Eye (tissue), 1 donor: Measurements from ENCODE around the gene CCKAR.
A peak's percentile ranks its signal among the peaks of the same experiment; 100 is the strongest.
"Not testable (repeated sequence)": the region's sequence is repeated elsewhere in the genome, so short reads cannot be mapped to it uniquely, and the experiment has no call there.

Experiments
- DNase-seq: peaks from one replicate; pipeline ENCODE4 v3.0.0-alpha.2; 2015

Gene CCKAR, protein sequence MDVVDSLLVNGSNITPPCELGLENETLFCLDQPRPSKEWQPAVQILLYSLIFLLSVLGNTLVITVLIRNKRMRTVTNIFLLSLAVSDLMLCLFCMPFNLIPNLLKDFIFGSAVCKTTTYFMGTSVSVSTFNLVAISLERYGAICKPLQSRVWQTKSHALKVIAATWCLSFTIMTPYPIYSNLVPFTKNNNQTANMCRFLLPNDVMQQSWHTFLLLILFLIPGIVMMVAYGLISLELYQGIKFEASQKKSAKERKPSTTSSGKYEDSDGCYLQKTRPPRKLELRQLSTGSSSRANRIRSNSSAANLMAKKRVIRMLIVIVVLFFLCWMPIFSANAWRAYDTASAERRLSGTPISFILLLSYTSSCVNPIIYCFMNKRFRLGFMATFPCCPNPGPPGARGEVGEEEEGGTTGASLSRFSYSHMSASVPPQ

DNA sequence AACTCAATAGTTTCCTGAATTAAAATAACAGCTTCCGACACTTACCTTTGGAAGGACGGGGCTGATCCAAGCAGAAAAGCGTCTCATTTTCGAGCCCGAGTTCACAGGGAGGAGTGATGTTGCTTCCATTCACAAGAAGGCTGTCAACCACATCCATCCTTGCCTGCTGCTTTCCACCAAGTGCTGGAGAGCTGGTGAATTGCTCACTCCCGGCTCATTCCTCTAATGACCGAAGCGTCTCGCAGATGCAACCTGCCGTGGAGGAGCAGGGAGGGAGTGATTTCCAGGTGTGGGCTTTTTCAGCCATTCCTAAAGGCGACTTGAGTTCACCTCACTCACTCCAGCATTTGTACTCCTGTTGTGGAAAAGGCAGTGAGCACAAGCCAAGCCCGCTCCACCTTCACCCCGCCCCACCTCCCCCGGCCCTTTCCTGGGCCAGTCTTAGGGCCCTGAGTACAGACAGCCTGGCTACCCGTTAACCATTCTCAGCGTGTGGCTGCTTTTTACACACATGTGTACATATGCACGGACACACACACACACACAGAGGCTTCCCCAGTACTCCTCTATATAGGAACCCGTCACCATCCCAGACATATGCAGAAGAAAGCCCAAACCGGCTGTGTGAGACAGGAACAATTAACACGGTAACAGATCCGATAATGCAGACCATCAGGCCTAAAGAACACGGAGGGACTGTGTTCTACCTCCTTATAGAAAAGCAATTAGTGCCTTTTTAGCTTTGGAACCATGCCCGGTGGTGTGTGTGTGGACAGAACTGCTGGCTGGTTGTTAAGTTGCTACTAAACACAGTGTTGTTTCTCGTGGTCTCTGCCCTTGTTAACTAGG, at the start of gene CCKAR:
Gene CCKAR, minus strand, starts transcription at position 374 of the 849 bp plus-strand sequence. Its CDS starts 217 bp downstream, at position 157.
- peak; percentile 44 for DNase-seq

DNA sequence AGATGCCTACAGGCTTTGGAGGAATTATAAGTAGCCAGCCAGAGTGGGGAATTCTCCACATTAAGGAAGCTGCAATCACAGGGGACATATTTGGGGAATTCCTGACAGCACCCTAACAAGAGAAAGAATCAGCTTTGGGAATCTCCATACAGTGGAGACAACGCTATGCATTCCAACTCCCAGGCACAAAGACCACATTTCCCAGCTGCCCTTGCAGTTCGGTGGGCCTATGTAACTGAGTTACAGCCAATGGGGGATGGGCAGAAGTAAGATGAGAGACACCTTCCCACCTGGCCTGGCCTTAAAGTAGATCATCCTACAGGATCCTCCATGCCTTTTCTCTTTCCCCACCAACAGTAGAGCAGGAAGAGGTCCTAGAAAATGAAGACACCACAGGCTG, 43.4 kb upstream of the CCKAR start:
- DNase-seq, result no peak

GRCh38 chr4:26531491-26532116, 41.3 kb upstream of the CCKAR start:
- DNase-seq, result no peak

DNA sequence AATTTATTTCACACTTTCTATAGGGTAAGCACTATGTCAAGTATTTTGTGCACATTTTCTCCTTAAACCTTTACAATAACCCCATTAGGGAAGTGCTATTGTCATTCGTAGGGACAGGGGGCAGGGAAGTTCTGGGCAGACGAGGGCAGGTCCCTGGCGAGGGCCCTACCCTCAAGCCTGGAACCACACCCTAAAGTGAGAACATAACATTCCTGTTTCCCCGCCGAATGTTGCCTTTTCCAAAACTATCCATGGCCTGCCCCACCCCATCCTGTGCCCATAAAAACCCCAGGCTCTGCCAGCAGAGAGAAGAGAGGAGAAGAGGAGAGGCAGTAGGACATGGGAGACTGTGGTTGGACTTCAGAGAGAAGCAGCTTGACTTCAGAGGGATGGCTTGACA, 39.8 kb upstream of the CCKAR start:
- no peak for DNase-seq

- DNase-seq, result no peak
Measured at GRCh38 chr4:26529479-26529878, 39.2 kb upstream of the CCKAR start.

- no peak for DNase-seq
Measured at GRCh38 chr4:26525771-26526150, 35.5 kb upstream of the CCKAR start.

- DNase-seq, result no peak
Measured at GRCh38 chr4:26525136-26525770, 35.0 kb upstream of the CCKAR start.

DNA sequence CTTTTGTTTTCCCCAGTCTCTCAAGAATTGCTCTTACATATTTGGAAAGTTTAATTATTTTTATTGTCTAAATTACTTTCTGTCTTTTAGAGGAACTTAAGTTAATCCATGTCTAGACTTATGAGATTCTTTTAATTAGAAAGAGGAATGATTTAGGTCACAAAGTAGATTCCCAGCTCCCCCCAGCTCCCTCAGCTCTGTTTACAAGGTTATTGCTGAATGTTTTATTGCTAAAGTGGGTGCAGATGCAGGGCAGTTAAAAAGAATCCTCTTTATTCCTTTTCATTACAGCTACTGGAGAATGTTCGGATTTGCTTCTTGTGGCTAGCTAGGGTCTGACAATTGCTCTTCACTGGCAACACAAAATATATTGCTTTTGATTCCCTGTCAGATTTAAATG, 33.7 kb upstream of the CCKAR start:
- no peak for DNase-seq

GRCh38 chr4:26522478-26522877, 32.2 kb upstream of the CCKAR start:
- no peak for DNase-seq

DNA sequence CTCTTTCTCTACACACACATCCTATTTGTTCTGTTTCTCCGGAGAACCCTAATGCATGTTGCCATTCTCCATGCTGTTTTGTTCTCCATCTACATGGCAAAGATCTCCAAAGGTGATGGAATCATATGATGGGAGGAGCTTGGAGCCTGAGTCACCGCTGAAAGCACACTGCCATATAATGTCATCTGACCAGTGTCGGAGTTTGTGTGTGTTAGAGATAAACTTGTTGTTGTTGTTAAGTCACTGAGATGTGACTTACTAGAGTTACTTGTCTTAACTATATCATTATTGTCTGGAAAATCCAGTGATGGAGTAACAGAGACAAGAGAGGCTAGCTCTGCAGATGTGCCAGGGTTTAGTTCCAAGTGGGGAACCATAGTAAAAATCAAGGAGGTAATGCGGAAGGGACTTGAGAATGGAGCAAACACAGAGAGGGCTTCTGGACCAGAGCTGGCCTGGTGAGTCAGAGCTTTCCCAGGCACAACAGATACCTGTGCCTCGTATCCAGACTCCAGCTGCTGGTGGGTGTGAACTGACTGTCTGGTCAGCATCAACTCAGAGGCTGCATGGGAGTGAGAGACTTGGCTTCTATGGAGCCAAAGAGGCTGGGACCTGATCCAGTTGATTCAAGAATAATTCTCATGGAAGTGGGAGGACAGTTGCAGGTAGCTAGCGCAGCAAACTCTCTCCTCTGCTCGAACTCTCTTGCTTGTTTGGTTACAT, 30.6 kb upstream of the CCKAR start:
- DNase-seq, result no peak

GRCh38 chr4:26515936-26516335, 25.7 kb upstream of the CCKAR start:
- DNase-seq, result no peak

DNA sequence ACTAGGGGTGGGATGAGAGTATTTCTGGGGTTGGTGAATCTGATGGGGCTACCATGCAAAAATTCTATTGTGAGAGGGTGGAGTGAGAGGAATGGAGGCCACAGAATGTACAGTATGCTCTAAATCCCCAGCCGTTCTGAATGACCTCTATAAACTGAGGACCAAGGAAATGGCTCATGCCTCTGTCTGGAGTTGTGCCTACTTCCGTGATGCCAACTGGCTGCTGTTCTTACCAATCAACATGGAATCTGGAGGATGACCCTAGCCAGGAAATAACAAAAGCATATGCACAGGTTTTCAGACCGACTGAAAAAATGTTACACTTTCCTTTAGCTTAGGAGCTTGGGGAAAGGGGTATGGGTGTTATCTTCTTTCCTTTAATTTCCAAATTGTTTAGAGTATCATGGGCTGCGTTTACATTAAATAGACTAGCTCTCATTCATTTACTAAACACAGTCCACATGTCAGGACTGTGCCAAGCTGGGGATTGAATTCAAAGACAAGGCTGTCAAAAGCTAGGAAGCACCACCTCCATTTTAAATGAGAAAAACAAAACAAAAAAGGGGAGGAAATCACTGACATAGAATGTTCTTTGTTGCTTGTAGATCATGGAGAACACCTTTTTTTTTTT, 20.2 kb upstream of the CCKAR start:
- no peak for DNase-seq

DNA sequence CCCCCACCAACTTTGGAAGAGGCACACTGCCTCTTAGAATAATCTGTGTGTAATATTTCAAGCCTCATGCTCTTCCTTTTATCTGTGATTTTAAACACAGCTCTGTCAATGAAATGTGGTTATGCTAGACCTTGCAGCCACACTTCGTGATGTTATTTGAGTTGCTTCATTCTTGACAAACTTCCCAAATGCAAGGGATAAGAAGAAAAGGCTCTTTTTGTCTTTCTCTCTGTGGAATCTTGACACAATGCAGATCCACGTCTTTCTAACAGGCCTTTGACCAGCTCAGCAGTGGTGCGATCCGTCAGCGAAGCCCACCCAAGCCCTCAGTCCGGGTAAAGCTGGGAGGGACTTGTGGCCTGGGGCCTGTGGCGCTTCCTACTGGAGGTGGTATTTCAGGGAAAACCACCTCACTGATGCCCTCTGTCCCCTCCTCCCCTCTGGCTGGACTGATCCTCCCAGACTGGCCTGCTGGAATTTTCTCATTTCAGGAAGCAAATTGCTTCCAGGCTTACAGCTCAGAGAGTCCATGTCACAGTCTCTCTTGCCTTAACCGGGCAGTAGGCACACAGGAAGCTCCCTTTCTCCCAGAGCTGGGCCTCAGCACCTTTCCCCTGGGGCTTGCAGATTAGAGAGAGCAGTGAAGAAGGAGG, 19.5 kb upstream of the CCKAR start:
- DNase-seq, result no peak

DNA sequence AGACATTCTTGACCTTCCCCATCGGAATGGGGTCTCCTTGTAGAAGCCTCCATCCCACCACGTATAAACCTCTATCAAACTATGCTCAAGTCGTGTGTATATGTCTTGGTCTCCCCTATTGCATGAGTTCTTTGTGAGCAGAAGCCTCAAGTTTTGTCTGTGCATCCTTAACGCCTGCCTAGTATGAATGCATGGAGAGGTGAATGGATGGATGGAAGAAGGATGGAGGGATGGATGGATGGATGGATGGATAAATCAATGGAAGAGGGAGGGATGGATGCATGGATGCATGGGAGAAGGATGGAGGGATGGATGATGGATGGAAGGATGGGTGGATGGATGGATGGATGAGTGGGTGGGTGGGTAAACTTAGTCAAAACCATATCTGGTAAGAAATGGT, 17.0 kb upstream of the CCKAR start:
- no peak for DNase-seq

DNA sequence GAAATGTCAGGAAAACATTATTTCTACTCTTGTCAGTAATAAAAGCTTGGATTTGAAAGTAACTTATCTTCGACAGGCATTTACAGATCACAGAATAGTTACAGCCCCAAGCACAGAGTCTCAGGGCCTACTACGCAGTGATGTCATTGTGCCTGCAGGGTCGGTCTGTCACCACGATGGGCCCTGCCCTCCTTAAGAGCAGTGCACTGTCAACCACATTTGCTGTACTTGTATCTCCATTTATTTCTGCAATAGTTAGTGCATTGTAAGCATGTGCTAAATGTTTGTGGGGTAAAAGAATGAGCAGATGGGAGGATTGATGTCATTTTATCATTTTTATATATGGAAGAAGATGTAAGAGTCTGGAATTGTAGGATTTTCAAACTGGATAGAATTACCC, 13.6 kb upstream of the CCKAR start:
- DNase-seq, result no peak

GRCh38 chr4:26503427-26503826, 13.1 kb upstream of the CCKAR start:
- no peak for DNase-seq

GRCh38 chr4:26500565-26500999, 10.3 kb upstream of the CCKAR start:
- DNase-seq, result not testable (repeated sequence)

DNA sequence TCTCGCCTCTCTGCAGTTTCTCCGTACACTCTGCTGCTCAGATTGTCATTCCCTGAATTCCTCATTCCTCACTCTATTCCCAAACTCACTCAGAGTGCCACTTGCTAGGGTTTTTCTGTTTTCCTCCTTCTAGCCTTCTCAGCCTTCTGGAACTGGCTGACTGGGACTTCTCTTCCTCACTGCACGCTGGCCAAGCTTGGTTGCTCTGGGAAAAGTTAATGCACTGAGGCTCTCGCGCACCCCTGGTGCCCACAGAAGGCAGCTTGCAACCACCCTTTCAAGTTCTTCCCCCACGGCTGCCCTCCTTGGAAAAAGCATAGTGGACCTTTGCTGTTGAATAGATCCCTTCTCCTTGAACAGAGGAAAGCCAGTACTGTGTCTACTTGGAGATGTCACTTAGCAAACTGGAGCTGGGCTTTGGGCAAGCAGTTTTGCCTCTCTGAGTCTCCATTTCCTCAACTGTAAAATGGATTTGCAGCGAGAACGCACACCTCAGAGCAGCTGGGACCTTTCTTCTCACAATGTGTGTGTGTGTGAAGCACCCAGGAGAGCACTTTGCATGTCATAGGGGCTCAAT, 6.0 kb upstream of the CCKAR start:
- no peak for DNase-seq

DNA sequence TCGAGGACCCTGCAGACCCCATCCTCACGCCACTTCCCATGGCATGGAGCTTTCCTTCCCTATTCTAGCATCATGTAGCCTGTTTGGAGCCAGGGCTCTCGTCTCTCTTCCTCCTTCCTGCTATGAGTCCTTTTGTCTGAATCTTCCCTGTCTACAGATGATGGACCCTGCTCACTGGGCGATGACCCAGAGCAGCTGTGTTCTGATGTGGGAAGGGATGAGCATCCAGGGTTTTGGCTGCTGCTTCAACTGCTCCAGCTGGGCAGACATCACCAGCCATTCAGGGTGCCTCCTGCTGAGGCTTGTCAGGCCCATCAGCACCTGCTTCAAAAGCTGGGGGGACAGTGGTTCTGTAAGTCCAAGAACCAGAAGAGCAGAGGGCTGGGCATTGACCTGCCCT, 3.2 kb upstream of the CCKAR start:
- DNase-seq, result no peak

GRCh38 chr4:26491449-26492170, 1.3 kb upstream of the CCKAR start:
- DNase-seq, result no peak
